NCI-H345 treated with DMSO at 0.1 percent for 48 hours (cell line): ENCODE measurements around the gene TRIM15.
A peak's percentile ranks its signal among the peaks of the same experiment; 100 is the strongest.
"Not testable (repeated sequence)": the region's sequence is repeated elsewhere in the genome, so short reads cannot be mapped to it uniquely, and the experiment has no call there.

Experiments
- DNase-seq: peaks from one replicate; lab custom pipeline; 2025; ENCODE audit not compliant: unreplicated experiment; lab: John Stamatoyannopoulos, UW

The TRIM15 gene

GRCh38 chr6:30162265-30163089 is 869 bp upstream of the TRIM15 start:
- no peak for DNase-seq

GRCh38 chr6:30163918-30164654 is 740 bp downstream of the TRIM15 start:
- no peak for DNase-seq

- DNase-seq = no peak
Observed at GRCh38 chr6:30164714-30165113, 1.4 kb downstream of the TRIM15 start.

DNA sequence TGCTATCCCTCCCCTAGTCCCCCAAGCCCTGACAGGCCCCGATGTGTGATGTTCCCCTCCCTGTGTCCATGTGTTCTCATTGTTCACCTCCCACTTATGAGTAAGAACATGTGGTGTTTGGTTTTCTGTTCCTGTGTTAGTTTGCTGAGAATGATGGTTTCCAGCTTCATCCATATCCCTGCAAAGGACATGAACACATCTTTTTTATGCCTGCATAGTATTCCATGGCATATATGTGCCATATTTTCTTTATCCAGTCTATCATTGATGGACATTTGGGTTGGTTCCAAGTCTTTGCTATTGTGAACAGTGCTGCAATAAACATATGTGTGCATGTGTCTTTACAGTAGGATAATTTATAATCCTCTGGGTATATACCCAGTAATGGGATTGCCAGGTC is 1.9 kb downstream of the TRIM15 start:
- not testable (repeated sequence) for DNase-seq

- DNase-seq = no peak
Observed at GRCh38 chr6:30167101-30167500, 3.8 kb downstream of the TRIM15 start.

DNA sequence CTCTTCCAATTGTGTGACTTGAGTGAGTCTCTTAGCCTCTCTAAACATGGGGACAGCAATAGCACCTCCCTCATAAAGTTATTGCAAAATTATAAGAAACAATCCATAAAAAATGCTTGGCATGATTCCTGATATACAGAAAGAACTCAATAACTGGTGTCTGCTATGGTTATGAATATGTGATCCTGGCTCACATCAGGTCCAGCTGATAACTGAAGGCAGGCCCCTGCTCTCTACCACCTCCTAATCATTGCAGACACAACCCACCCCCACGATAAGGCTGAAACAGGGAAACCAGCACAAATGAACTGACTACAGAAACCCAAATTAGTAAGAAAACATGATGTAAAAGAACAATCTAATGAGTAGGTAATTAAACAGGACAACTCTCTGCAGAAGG is 5.4 kb downstream of the TRIM15 start:
- DNase-seq = no peak

GRCh38 chr6:30169658-30170614 is 6.6 kb downstream of the TRIM15 start:
- DNase-seq = peak; percentile 39

DNA sequence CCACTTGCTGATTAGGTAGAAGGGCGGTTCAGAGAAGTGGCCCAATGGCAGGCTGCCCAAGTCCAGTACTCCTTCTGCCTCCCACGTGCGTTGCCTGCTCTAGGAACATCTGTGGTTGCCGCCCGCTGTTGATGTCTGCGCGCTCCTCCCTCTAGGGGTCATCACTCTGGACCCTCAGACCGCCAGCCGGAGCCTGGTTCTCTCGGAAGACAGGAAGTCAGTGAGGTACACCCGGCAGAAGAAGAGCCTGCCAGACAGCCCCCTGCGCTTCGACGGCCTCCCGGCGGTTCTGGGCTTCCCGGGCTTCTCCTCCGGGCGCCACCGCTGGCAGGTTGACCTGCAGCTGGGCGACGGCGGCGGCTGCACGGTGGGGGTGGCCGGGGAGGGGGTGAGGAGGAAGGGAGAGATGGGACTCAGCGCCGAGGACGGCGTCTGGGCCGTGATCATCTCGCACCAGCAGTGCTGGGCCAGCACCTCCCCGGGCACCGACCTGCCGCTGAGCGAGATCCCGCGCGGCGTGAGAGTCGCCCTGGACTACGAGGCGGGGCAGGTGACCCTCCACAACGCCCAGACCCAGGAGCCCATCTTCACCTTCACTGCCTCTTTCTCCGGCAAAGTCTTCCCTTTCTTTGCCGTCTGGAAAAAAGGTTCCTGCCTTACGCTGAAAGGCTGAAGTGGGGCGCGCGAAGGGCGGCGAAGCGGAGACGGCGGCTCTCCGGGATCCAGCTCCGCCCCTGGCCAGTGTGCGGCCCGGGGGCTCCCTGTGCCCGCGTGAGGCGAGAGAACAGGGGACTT is 8.5 kb downstream of the TRIM15 start:
- DNase-seq = no peak

GRCh38 chr6:30172681-30173080 is 9.3 kb downstream of the TRIM15 start:
- DNase-seq = no peak

DNA sequence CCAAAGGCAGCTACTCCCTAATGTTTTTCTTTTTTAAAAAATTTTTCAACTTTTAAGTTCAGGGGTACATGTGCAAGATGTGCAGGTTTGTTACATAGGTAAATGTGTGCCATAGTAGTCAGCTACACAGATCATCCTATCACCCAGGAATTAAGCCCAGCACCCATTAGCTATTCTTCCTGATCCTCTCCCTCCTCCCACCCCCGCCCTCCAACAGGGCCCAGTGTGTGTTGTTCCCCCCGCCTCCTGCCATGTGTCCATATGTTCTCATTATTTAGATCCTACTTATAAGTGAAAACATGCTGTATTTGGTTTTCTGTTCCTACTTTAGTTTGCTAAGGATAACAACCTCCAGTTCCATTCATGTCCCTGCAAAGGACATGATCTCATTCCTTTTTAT is 12.4 kb downstream of the TRIM15 start:
- no peak for DNase-seq

DNA sequence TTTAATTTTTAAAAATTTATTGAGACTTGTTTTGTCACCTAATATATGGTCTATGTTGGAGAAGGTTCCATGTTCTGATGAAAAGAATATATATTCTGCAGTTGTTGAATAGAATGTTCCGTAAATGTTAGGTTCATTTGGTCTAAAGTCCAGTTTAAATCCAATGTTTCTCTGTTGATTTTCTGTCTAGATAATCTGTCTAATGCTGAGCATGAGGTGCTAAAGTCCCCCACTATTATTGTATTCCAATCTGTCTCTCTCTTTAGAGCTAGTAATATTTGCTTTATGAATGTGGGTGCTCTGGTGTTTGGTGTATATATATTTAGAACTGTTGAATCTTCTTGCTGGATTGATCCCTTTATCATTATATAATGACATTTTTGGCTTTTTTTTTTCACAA is 15.5 kb downstream of the TRIM15 start:
- no peak for DNase-seq

DNA sequence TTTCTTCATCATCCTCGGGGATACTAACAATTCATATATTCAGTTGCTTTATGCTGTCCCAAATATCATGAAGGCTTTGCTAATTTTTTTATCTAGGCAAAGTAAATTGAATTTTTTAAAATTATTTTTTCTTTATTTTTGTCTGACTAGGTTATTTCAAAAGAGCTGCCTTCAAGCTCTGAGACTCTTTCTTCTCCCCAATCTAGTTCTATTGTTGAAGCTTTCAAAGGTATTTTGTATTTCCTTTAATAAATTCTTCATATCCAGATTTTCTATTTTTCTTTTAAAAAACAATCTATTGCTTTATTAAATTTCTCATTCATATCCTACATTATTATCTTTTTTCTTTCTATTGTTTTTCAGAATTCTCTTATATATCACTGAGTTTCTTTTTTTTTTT is 16.8 kb downstream of the TRIM15 start:
- DNase-seq = no peak

- no peak for DNase-seq
Observed at GRCh38 chr6:30184417-30185031, 21.2 kb downstream of the TRIM15 start.

DNA sequence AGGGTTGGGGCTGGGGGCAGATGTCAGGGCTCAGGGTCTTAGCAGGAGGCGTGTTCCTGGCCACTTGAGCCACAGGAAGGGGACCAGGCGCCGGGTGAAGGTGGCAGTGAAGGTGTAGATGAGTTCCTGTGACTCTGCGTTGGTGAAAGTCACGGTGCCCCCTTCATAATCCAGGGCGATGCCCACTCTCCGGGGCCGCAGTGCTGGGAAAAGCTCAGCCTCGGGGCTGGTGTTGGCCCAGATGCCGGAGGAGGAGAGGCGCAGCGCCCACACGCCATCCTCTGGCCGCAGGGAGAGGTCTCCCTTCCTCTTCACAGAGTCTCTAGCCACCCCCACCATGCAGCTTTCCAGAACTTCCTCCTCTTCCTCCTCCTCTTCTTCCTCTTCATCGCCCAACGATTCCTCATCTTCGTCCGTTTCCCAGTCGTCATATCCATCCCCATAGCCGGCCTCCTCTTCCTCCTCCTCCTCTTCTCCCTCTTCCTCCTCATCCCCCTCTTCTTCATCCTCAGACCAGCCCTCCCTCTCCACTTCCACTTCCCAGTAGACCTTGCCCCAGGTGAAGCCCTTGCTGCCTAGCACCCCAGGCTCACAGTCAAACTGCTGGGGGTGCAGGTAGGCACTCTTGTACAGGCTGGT is 22.6 kb downstream of the TRIM15 start:
- no peak for DNase-seq

GRCh38 chr6:30188541-30188940 is 25.2 kb downstream of the TRIM15 start:
- DNase-seq = no peak

DNA sequence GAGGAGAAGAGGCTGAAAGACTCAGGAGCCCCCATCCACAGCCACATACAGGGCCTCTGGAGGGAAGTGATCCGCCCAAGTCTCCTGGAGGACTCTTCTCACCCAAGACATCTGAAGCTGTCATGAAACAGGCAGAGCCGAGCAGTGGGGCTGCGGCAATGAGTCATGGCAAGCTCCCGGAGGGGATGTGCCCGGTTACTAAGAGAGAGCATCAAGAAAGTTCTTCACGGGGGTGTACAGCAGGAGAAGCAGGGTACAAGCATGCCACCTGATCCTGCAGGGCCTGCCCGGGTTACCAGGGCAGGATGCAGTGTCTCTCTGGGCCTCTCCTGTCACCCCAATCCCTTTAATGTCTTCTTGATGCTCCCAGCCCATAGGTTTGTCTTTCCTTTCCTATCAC is 28.7 kb downstream of the TRIM15 start:
- no peak for DNase-seq

DNA sequence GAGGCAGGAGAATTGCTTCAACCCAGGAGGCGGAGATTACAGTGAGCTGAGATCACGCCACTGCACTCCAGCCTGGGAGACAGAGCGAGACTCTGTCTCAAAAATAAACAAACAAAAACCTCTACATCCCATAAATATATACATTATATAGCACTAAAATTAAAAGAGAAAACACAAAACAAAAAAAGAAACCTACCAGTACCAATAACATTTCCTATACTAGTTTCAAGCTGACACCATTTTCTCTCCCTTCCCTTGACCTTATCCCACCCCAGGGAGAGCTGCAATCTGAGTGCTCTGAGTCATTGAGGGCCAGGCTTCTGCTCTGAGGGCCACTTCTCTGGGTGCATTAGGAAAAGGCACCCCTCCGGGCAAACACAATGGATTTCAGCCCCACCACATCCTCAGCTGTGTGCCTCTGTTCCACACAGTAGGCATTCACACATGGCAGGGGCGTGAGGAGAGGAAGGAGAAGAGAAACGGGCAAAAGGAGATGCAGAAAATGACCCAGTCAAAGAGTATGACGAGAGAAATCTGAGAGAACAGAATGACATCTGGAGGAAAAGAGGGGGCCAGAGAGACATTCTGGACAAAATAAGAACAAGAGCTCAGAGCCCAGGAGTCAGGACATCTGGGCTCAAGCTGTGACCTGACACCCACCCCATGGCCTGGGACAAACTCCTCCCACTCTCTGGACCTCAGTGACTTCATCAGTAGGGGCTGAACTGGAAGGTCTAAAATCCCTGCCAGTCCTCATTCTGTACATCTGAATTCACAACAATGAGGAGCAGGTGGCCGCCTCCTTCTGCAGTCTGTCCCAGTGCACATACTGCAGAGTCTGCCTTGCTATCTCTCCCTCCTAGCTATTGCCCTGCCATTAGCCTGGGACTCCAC is 31.7 kb downstream of the TRIM15 start:
- DNase-seq = no peak

- no peak for DNase-seq
Observed at GRCh38 chr6:30195951-30196350, 32.6 kb downstream of the TRIM15 start.

- DNase-seq = no peak
Observed at GRCh38 chr6:30196376-30196775, 33.0 kb downstream of the TRIM15 start.
